Progenitor cell of endocrine pancreas (in vitro differentiated cells): ENCODE results near the gene SLC50A1. TPM values are rescaled to one million over a fixed set of nuclear protein-coding genes. Genes with fewer than 3 reads are reported as not detected.

ENCODE experiments used
- DNase-seq: peaks from one replicate; pipeline ENCODE4 v3.0.0; 2021; ENCODE audit warnings: low spot score; ENCODE audit not compliant: unreplicated experiment
- H3K27ac Mint-ChIP-seq: 2 replicates; pipeline ENCODE4 v1.8.0; 2021; ENCODE audit warnings: mild to moderate bottlenecking, moderate library complexity, mixed read lengths
- H3K27me3 Mint-ChIP-seq: 2 replicates; pipeline ENCODE4 v1.8.0; 2021; ENCODE audit warnings: mixed read lengths
- H3K36me3 Mint-ChIP-seq: 2 replicates; pipeline ENCODE4 v1.8.0; 2022; ENCODE audit warnings: mixed read lengths; ENCODE audit not compliant: insufficient read depth
- H3K4me1 Mint-ChIP-seq: 2 replicates; pipeline ENCODE4 v1.8.0; 2021; ENCODE audit warnings: low read depth, mixed read lengths
- H3K4me3 Mint-ChIP-seq: 2 replicates; pipeline ENCODE4 v1.8.0; 2021; ENCODE audit warnings: low read depth, mild to moderate bottlenecking, moderate library complexity, mixed read lengths
- H3K9me3 Mint-ChIP-seq: 2 replicates; pipeline ENCODE4 v1.8.0; 2021; ENCODE audit warnings: low read depth, mixed read lengths
- total RNA-seq: library from RNA; stranded (reverse); gene quantifications from 2 replicates; pipeline ENCODE4 v1.2.1, GENCODE V29; 2021
- TF ChIP-seq, protein P1 (sequence below): fragments of 200-600 bp; sonication (generic); IDR thresholded peaks from one replicate; pipeline ENCODE4 v1.5.0; 2021; ENCODE audit warnings: antibody characterized with exemption, mild to moderate bottlenecking; ENCODE audit not compliant: unreplicated experiment

The SLC50A1 gene
- total RNA-seq, 1 donor from 2014 or later: 33.3 TPM

DNA sequence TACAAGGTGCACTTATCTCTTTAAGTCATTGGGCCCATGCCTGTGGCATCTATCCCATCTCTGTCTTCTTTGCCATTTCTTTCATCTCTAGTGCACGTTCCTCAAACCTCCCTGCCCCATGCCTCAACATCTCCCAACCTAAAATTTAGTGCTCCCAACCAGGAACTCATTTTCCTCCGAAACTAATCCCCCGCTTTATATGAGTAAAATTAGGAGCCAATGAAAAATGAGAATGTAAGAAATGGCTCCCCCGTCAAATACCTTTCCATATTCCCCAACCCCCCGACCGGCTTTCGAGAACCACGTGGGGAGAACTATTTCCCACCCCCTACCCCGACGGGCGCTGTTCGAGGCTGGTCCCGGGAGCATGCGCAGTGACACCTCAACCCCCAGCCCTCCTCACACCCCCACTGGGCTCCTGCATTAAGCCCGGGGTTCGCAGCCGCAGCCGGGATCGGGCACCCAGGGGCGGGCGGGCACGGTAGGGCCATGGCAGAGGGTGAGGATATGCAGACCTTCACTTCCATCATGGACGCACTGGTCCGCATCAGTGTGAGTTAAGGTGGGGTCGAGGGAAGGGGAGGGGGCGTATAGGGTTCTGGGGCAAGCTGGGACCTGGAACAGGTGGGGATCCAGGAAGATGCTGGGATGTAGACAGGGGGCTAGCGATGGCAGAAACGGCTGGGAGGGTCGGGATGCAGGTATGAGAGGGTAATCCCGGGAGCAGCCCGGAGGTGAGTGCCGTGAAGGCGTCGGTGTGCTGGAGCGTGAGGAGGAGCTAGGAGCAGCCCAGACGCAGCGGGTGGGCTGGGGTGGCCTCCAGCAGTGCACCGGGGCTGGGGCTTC, 38.0 kb downstream of the SLC50A1 start, which contains the start of gene TRIM46:
TRIM46 (plus strand) TSS at position 372 of the 846 bp plus-strand sequence; CDS start at position 490, 118 bp downstream.
- TF ChIP-seq, protein P1, sequence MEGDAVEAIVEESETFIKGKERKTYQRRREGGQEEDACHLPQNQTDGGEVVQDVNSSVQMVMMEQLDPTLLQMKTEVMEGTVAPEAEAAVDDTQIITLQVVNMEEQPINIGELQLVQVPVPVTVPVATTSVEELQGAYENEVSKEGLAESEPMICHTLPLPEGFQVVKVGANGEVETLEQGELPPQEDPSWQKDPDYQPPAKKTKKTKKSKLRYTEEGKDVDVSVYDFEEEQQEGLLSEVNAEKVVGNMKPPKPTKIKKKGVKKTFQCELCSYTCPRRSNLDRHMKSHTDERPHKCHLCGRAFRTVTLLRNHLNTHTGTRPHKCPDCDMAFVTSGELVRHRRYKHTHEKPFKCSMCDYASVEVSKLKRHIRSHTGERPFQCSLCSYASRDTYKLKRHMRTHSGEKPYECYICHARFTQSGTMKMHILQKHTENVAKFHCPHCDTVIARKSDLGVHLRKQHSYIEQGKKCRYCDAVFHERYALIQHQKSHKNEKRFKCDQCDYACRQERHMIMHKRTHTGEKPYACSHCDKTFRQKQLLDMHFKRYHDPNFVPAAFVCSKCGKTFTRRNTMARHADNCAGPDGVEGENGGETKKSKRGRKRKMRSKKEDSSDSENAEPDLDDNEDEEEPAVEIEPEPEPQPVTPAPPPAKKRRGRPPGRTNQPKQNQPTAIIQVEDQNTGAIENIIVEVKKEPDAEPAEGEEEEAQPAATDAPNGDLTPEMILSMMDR: no peak
- Mint-ChIP-seq H3K9me3 (no peaks in the 10 kb centered on the region), H3K27ac (peak within 1 kb of the TSS; percentile 96), H3K4me3 (peak within 1 kb of the TSS; percentile 93), H3K27me3 (no peaks in the 10 kb centered on the region), H3K4me1 (peaks cover 29% of the 10 kb centered on the region), H3K36me3 (peaks cover 6% of the 10 kb centered on the region)
- DNase-seq: no peak

DNA sequence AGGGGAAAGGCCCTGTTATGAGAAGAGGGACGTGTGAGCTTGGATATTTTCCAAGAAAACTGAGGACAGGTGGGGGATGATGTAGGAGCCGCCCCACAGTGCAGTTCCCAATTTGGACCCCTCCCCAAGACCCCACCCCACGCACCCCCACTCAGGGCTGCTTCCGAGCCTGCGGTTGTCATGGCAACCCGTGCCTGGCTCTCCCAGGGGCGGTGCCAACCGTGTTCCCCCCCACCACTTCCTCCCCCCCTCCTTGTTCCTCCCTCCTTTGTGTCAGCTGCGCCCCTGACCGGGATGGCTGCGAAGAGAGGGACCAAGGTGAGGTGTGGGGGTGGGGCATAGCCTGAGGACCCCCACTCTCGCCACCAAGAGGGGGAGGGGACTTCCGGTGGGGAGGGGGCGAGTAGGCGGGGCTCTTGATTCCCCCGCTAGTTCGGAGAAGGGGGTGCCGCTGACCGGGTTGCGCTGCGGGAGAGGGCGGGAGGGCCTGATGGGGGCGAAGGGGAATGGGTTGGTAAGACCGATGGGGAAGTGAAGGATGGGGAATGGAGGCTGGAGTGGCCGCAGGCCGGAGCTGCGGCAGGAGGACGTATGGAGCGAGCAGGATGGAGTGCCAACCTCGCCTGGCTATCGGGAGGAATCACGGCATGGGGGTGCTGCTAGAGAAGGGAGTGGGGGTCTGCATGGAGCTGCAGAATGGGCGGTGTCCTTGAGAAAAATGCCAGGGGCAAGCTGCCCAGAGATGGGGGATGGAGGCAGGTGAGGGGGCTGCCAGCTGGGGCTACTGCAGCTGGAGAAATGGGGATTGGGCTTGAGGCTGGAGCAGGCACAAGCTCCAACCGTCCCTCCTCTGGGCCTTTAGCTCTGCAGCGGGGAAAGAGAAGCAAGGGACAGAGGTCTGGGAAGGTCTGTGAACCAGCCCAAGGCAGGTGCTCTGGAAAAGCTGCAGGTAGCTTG, 39.0 kb downstream of the SLC50A1 start:
- peak overlapping the region; percentile 93 for H3K27ac Mint-ChIP-seq
- DNase-seq: no peak
- TF ChIP-seq, protein P1: no peak

DNA sequence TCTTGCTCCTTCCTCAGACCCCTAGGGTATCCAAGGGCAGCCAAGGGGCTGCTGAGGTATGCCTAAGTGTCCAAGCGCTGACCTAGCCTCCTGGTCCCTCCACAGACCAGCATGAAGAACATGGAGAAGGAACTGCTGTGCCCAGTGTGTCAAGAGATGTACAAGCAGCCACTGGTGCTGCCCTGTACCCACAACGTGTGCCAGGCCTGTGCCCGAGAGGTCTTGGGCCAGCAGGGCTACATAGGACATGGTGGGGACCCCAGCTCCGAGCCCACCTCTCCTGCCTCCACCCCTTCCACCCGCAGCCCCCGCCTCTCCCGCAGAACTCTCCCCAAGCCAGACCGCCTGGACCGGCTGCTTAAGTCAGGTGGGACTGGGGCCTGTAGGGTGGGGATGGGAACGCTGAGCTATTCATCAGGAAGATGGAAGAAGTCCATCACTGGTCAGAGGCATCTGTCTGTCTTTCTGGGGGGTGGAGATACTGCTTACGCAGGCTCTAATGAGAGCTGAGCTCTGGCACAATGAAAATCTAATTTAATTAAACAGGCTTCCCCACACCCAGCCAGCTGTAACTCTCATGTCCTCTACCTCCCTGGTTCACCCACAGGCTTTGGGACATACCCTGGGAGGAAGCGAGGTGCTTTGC, 39.8 kb downstream of the SLC50A1 start:
- Mint-ChIP-seq H3K27me3 (no peaks in the 10 kb centered on the region), H3K27ac (no peak overlapping the region), H3K4me3 (peak overlapping the region; percentile 93), H3K36me3 (peaks cover 5% of the 10 kb centered on the region), H3K4me1 (peaks cover 29% of the 10 kb centered on the region), H3K9me3 (no peaks in the 10 kb centered on the region)
- no peak for DNase-seq
- TF ChIP-seq, protein P1: no peak

More for the DNA sequence above, 39.0 kb downstream of the SLC50A1 start:
- no peaks in the 10 kb centered on the region for H3K9me3 Mint-ChIP-seq
- H3K36me3 Mint-ChIP-seq: peaks cover 5% of the 10 kb centered on the region
- H3K4me1 Mint-ChIP-seq: peaks cover 29% of the 10 kb centered on the region
- H3K4me3 Mint-ChIP-seq: peak overlapping the region; percentile 93
- no peaks in the 10 kb centered on the region for H3K27me3 Mint-ChIP-seq

DNA sequence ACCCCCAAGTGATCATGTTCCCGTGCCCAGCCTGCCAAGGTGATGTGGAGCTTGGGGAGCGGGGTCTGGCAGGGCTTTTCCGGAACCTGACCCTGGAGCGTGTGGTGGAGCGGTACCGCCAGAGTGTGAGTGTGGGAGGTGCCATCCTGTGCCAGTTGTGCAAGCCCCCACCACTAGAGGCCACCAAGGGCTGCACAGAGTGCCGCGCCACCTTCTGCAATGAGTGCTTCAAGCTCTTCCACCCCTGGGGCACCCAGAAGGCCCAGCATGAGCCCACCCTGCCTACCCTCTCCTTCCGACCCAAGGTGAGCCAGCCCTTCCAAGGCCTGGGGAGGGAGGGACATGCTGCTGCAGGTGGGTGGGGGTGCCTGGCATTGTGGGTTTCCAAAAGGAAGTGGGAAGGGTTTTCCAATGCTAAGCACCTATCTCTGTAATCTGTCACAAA, 40.3 kb downstream of the SLC50A1 start:
- peak overlapping the region; percentile 0 for H3K4me3 Mint-ChIP-seq
- TF ChIP-seq, protein P1: no peak
- DNase-seq: no peak
- H3K27ac Mint-ChIP-seq: no peak overlapping the region
- H3K4me1 Mint-ChIP-seq: peaks cover 29% of the 10 kb centered on the region
- H3K9me3 Mint-ChIP-seq: no peaks in the 10 kb centered on the region
- H3K27me3 Mint-ChIP-seq: no peaks in the 10 kb centered on the region
- peaks cover 5% of the 10 kb centered on the region for H3K36me3 Mint-ChIP-seq
